Karpas-422 (cell line): ENCODE measurements around the gene KCNK15. TPM values are rescaled to one million over a fixed set of nuclear protein-coding genes. Genes with fewer than 3 reads are reported as not detected.

Experiments
- DNase-seq: peaks from one replicate; pipeline ENCODE4 v3.0.0-alpha.2; 2015
- H2AFZ ChIP-seq: fragments of 200-600 bp; sonication (generic); 2 replicates; pipeline ENCODE4 v1.6.1; 2014; ENCODE audit warnings: antibody characterized with exemption, low read length, mixed read lengths
- H3K27ac ChIP-seq: fragments of 200-600 bp; sonication (generic); 2 replicates; pipeline ENCODE4 v1.5.1; 2014; ENCODE audit warnings: mild to moderate bottlenecking, low read length, moderate library complexity
- H3K27me3 ChIP-seq: fragments of 200-600 bp; sonication (generic); 2 replicates; pipeline ENCODE4 v1.6.1; 2014; ENCODE audit warnings: low read length, mixed read lengths
- H3K36me3 ChIP-seq: fragments of 200-600 bp; sonication (generic); 2 replicates; pipeline ENCODE4 v1.6.1; 2014; ENCODE audit warnings: low read length, mixed read lengths; ENCODE audit not compliant: insufficient read depth
- H3K4me1 ChIP-seq: fragments of 200-600 bp; sonication (generic); 2 replicates; pipeline ENCODE4 v1.6.1; 2014; ENCODE audit warnings: mild to moderate bottlenecking, low read length, mixed read lengths
- H3K4me2 ChIP-seq: fragments of 200-600 bp; sonication (generic); 2 replicates; pipeline ENCODE4 v1.6.1; 2014; ENCODE audit warnings: low read length, low read depth, mild to moderate bottlenecking; ENCODE audit not compliant: poor library complexity, severe bottlenecking
- H3K4me3 ChIP-seq: fragments of 200-600 bp; sonication (generic); 2 replicates; pipeline ENCODE4 v1.5.1; 2014; ENCODE audit warnings: mild to moderate bottlenecking, antibody characterized with exemption, low read length, mixed read lengths
- H3K79me2 ChIP-seq: fragments of 200-600 bp; sonication (generic); 2 replicates; pipeline ENCODE4 v1.6.1; 2014; ENCODE audit warnings: mild to moderate bottlenecking, low read length, mixed read lengths
- H3K9ac ChIP-seq: fragments of 200-600 bp; sonication (generic); 2 replicates; pipeline ENCODE4 v1.6.0; 2014; ENCODE audit warnings: low read length
- H3K9me2 ChIP-seq: fragments of 200-600 bp; sonication (generic), shearing (Covaris generic); replicated peaks from 2 replicates; pipeline ENCODE4 v1.6.0; 2014; ENCODE audit warnings: mild to moderate bottlenecking, low read length, moderate library complexity; ENCODE audit not compliant: insufficient read depth
- H3K9me3 ChIP-seq: fragments of 300-700, 200-600 bp; sonication (generic); 2 replicates; pipeline ENCODE4 v1.6.1; 2014; ENCODE audit warnings: low read length, mixed read lengths
- H4K20me1 ChIP-seq: fragments of 200-600 bp; sonication (generic); 2 replicates; pipeline ENCODE4 v1.6.1; 2014; ENCODE audit warnings: mild to moderate bottlenecking, antibody characterized with exemption, low read length, low read depth; ENCODE audit not compliant: insufficient read depth
- total RNA-seq: library from RNA; depleted of rRNA; stranded (reverse); fragments of >200 nt; shearing (Covaris generic); gene quantifications from 2 replicates; pipeline ENCODE4 v1.2.3, GENCODE V29; 2014; ENCODE audit warnings: low replicate concordance

KCNK15 gene
- total RNA-seq, 1 experiment from 2014 or later, result not detected

DNA sequence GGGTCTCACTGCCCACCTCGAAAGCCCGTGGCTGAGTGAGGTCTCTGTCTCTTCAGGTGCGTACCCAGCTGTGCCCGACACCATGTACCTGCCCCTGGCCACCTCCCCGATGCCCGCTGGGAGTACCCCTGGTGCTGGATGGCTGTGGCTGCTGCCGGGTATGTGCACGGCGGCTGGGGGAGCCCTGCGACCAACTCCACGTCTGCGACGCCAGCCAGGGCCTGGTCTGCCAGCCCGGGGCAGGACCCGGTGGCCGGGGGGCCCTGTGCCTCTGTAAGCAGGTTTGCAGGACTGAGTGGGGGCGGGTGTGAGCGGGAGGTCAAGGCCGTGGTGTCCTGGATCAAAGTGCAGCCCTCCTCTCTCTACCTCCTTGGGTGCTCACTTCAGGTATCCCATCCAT, 25.8 kb upstream of the KCNK15 start:
- Histone ChIP-seq H3K9me2 (no peaks in the 10 kb centered on the region), H3K27ac (no peak overlapping the region), H4K20me1 (0 out of 2 replicates have a peak, but pooled peaks cover 2% of the 10 kb centered on the region), H3K9ac (no peak overlapping the region), H3K9me3 (no peaks in the 10 kb centered on the region), H3K4me2 (no peak overlapping the region), H3K36me3 (no peaks in the 10 kb centered on the region), H3K4me3 (no peak overlapping the region), H3K79me2 (no peaks in the 10 kb centered on the region), H3K4me1 (no peaks in the 10 kb centered on the region), H2AFZ (no peak overlapping the region), H3K27me3 (no peaks in the 10 kb centered on the region)
- no peak for DNase-seq

- no peak overlapping the region for H3K9ac ChIP-seq
- H3K4me2 ChIP-seq, result no peak overlapping the region
Observed at GRCh38 chr20:44720621-44720996, 25.1 kb upstream of the KCNK15 start.

GRCh38 chr20:44720997-44721784, 24.5 kb upstream of the KCNK15 start:
- DNase-seq, result no peak
- Histone ChIP-seq H3K27ac (no peak overlapping the region), H4K20me1 (no peaks in the 10 kb centered on the region), H3K4me3 (no peak overlapping the region), H3K9me3 (no peaks in the 10 kb centered on the region), H2AFZ (no peak overlapping the region), H3K36me3 (no peaks in the 10 kb centered on the region), H3K4me1 (no peaks in the 10 kb centered on the region), H3K9ac (no peak overlapping the region), H3K27me3 (no peaks in the 10 kb centered on the region), H3K9me2 (no peaks in the 10 kb centered on the region), H3K4me2 (no peak overlapping the region), H3K79me2 (no peaks in the 10 kb centered on the region)

More at GRCh38 chr20:44720621-44720996, 25.1 kb upstream of the KCNK15 start:
- Histone ChIP-seq H2AFZ (no peak overlapping the region), H3K9me3 (no peaks in the 10 kb centered on the region), H3K27ac (no peak overlapping the region), H3K27me3 (no peaks in the 10 kb centered on the region), H3K36me3 (no peaks in the 10 kb centered on the region), H3K9me2 (no peaks in the 10 kb centered on the region), H3K79me2 (no peaks in the 10 kb centered on the region), H3K4me1 (no peaks in the 10 kb centered on the region), H3K4me3 (no peak overlapping the region), H4K20me1 (0 out of 2 replicates have a peak, but pooled peaks cover 2% of the 10 kb centered on the region)
- DNase-seq, result no peak

GRCh38 chr20:44721785-44722054, 23.9 kb upstream of the KCNK15 start:
- no peaks in the 10 kb centered on the region for H4K20me1 ChIP-seq
- no peaks in the 10 kb centered on the region for H3K9me2 ChIP-seq
- no peaks in the 10 kb centered on the region for H3K9me3 ChIP-seq
- H3K79me2 ChIP-seq, result no peaks in the 10 kb centered on the region
- H3K36me3 ChIP-seq, result no peaks in the 10 kb centered on the region
- H2AFZ ChIP-seq, result no peak overlapping the region
- H3K27ac ChIP-seq, result no peak overlapping the region
- no peak overlapping the region for H3K4me2 ChIP-seq
- H3K4me3 ChIP-seq, result no peak overlapping the region
- H3K4me1 ChIP-seq, result no peaks in the 10 kb centered on the region
- DNase-seq, result no peak
- no peak overlapping the region for H3K9ac ChIP-seq
- H3K27me3 ChIP-seq, result no peaks in the 10 kb centered on the region

DNA sequence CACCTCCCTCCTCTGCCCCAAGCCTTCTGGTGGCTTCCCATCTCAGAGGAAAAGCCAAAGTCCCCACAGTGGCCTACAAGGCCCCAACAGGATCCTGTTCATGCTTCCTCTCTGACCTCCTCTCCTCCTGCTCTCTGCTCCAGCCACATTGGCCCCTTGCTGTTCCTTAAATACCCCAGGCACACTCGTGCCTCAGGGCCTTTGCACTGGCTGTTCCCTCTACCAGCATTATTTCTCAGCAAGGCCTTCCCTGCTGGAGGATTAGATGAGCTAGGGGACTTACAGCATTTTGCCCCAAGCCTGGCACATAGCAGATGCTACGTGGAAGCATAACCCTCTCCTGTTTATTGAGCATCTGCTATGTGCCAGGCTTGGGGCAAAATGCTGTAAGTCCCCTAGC, 22.7 kb upstream of the KCNK15 start:
- no peaks in the 10 kb centered on the region for H3K79me2 ChIP-seq
- no peaks in the 10 kb centered on the region for H3K9me3 ChIP-seq
- H2AFZ ChIP-seq, result no peak overlapping the region
- no peaks in the 10 kb centered on the region for H3K36me3 ChIP-seq
- no peak overlapping the region for H3K4me2 ChIP-seq
- DNase-seq, result no peak
- H3K27me3 ChIP-seq, result no peaks in the 10 kb centered on the region
- no peaks in the 10 kb centered on the region for H4K20me1 ChIP-seq
- H3K9me2 ChIP-seq, result no peaks in the 10 kb centered on the region
- H3K27ac ChIP-seq, result no peak overlapping the region
- no peak overlapping the region for H3K9ac ChIP-seq
- no peak overlapping the region for H3K4me3 ChIP-seq
- H3K4me1 ChIP-seq, result no peaks in the 10 kb centered on the region

DNA sequence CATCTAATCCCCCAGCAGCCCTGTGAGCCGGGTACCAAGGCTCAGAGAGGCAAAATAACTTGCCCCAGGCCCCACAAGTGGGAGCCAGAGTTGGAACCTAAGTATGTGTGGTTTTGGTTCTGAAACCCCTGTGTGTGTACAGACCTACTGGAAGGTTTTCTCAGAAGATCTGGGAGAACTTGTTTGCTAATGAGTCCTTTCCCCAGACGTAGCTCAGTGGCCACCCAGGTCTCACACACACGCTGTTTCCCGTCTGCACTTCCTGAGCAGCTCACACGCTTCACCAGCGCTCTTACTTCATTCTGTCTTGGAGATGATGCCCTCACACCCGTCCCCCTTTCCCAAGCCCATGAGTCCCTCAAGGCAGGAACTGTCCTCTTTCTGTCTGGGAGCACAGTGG, 22.3 kb upstream of the KCNK15 start:
- H2AFZ ChIP-seq, result no peak overlapping the region
- H3K27ac ChIP-seq, result no peak overlapping the region
- H3K4me2 ChIP-seq, result no peak overlapping the region
- H3K9ac ChIP-seq, result no peak overlapping the region
- no peaks in the 10 kb centered on the region for H3K9me3 ChIP-seq
- no peak overlapping the region for H3K4me3 ChIP-seq
- no peaks in the 10 kb centered on the region for H3K9me2 ChIP-seq
- no peaks in the 10 kb centered on the region for H3K4me1 ChIP-seq
- no peaks in the 10 kb centered on the region for H3K79me2 ChIP-seq
- no peaks in the 10 kb centered on the region for H3K27me3 ChIP-seq
- no peak for DNase-seq
- H3K36me3 ChIP-seq, result no peaks in the 10 kb centered on the region
- H4K20me1 ChIP-seq, result no peaks in the 10 kb centered on the region

- Histone ChIP-seq H3K9ac (no peak overlapping the region), H3K4me1 (no peaks in the 10 kb centered on the region), H3K9me3 (no peaks in the 10 kb centered on the region), H3K9me2 (no peaks in the 10 kb centered on the region), H3K36me3 (no peaks in the 10 kb centered on the region), H2AFZ (no peak overlapping the region), H3K27ac (no peak overlapping the region), H4K20me1 (no peaks in the 10 kb centered on the region), H3K79me2 (no peaks in the 10 kb centered on the region), H3K27me3 (no peaks in the 10 kb centered on the region), H3K4me2 (no peak overlapping the region), H3K4me3 (no peak overlapping the region)
- DNase-seq, result no peak
Observed at GRCh38 chr20:44723798-44724362, 21.8 kb upstream of the KCNK15 start.

DNA sequence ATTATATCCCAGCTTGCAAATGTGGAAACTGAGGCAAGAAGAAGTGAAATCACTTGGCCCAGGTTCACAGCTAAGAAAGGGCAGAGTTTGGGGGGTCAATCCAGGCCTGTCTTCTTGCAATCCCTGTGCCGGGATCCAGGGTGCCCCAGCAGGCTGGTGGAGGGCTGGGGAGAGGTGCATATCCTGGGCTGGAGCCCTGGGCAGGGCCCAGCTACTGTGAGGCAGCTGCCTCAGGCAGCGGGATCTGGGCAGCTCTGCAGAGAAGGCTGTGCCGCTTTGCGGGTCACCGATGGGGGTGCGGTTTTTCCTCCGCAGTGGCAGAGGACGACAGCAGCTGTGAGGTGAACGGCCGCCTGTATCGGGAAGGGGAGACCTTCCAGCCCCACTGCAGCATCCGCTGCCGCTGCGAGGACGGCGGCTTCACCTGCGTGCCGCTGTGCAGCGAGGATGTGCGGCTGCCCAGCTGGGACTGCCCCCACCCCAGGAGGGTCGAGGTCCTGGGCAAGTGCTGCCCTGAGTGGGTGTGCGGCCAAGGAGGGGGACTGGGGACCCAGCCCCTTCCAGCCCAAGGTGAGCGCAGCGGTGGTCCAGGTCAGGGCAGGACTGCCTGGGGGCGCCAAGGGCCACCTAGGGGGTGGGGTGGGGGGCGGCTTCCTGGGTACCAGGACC, 21.1 kb upstream of the KCNK15 start:
- H3K9me2 ChIP-seq, result no peaks in the 10 kb centered on the region
- no peaks in the 10 kb centered on the region for H3K4me1 ChIP-seq
- H3K4me3 ChIP-seq, result no peak overlapping the region
- H3K79me2 ChIP-seq, result no peaks in the 10 kb centered on the region
- H3K9ac ChIP-seq, result no peak overlapping the region
- H4K20me1 ChIP-seq, result no peaks in the 10 kb centered on the region
- no peak overlapping the region for H3K27ac ChIP-seq
- H3K27me3 ChIP-seq, result no peaks in the 10 kb centered on the region
- no peak overlapping the region for H3K4me2 ChIP-seq
- H3K9me3 ChIP-seq, result no peaks in the 10 kb centered on the region
- H2AFZ ChIP-seq, result no peak overlapping the region
- H3K36me3 ChIP-seq, result no peaks in the 10 kb centered on the region
- DNase-seq, result no peak
